22Rv1 (cell line): ENCODE data around the gene RTL1.

Experiments
- ZFX ChIP-seq: fragments of 450-650 bp; IDR thresholded peaks from 2 replicates; pipeline ENCODE4 v1.6.1; 2017; ENCODE audit warnings: antibody characterized with exemption, borderline replicate concordance
- TF ChIP-seq, protein P1 (sequence below): fragments of 450-650 bp; IDR thresholded peaks from 2 replicates; pipeline ENCODE4 v1.5.1; 2017; ENCODE audit warnings: mild to moderate bottlenecking

DNA sequence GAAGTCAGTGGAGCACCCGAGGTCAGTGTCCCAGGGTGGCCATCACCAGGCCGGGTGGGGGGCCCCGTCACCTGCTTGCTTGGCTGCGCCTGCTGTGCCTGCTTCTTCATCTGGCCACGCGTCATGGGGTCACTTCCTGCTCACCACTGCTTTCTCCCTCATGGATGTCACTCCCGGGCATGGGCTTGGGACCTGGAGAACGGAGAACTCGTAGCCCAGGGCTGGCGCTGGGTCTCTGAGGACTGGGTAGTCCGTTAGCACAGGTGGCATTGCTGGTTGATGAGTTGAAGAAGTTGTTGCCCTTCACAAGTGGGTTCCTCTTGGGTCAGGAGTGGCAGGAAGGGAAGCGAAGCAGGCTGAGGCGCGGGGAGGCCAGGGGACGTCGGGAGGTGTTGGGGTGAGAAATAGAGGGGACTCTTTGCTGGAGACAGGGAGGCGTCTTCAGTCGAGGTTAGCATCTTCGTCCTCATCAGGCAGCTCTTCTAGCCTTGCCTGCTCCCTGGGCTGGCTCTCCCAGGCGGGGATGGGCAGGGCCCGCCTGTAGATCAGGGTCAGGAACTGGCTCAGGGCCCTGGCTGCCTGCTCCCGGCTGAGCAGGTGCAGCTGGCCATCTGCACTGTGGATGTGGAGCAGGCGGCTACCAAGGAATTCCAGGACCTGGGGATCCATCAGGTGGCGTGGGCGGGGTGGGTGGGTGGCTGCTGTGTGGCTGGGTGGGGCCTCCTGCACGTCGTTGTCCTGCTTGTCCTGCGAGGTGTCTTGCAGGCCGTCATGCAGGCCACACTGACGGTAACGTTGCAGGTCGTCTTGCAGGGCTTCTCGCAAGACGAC is 23.0 kb downstream of the RTL1 start:
- TF ChIP-seq, protein P1, sequence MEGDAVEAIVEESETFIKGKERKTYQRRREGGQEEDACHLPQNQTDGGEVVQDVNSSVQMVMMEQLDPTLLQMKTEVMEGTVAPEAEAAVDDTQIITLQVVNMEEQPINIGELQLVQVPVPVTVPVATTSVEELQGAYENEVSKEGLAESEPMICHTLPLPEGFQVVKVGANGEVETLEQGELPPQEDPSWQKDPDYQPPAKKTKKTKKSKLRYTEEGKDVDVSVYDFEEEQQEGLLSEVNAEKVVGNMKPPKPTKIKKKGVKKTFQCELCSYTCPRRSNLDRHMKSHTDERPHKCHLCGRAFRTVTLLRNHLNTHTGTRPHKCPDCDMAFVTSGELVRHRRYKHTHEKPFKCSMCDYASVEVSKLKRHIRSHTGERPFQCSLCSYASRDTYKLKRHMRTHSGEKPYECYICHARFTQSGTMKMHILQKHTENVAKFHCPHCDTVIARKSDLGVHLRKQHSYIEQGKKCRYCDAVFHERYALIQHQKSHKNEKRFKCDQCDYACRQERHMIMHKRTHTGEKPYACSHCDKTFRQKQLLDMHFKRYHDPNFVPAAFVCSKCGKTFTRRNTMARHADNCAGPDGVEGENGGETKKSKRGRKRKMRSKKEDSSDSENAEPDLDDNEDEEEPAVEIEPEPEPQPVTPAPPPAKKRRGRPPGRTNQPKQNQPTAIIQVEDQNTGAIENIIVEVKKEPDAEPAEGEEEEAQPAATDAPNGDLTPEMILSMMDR = no peak
- TF ChIP-seq ZFX = no peak
